CD8-positive, alpha-beta memory T cell (primary cell): ENCODE measurements around the gene TWIST2. TPM values are rescaled to one million over a fixed set of nuclear protein-coding genes. Genes with fewer than 3 reads are reported as not detected.

Source experiments
- CTCF ChIA-PET: fragments of 350-600 bp; sonication (Branson Sonifier 250); formaldehyde crosslinking; loops from one replicate; lab custom pipeline; 2021; ENCODE audit warnings: antibody characterized with exemption; lab: Charles Lee
- POLR2A ChIA-PET: fragments of 350-600 bp; sonication (Branson Sonifier 250); formaldehyde crosslinking; loops from one replicate; lab custom pipeline; 2021; ENCODE audit warnings: antibody characterized with exemption; lab: Charles Lee
- DNase-seq, 5 donors: peaks; one replicate each; pipeline versions ENCODE4 v3.0.0 to v3.0.0-alpha.2; 2020 to 2022; ENCODE audit warnings: mixed read lengths in 1 of 5
- H3K27ac ChIP-seq: one replicate; pipeline ENCODE4 v1.7.0; 2013; ENCODE audit warnings: low read depth, mild to moderate bottlenecking, low read length, moderate library complexity
- H3K27me3 ChIP-seq: 2 replicates; pipeline ENCODE4 v1.7.0; 2013; ENCODE audit warnings: low read length, mild to moderate bottlenecking; ENCODE audit not compliant: insufficient read depth, poor library complexity, severe bottlenecking
- H3K36me3 ChIP-seq: 2 replicates; pipeline ENCODE4 v1.7.0; 2013; ENCODE audit warnings: mild to moderate bottlenecking, low read length, moderate library complexity; ENCODE audit not compliant: insufficient read depth
- H3K4me1 ChIP-seq: 2 replicates; pipeline ENCODE4 v1.7.0; 2013; ENCODE audit warnings: mild to moderate bottlenecking, low read length, moderate library complexity; ENCODE audit not compliant: insufficient read depth
- H3K4me3 ChIP-seq: 2 replicates; pipeline ENCODE4 v1.7.0; 2013; ENCODE audit warnings: mild to moderate bottlenecking, low read length
- H3K9me3 ChIP-seq: 2 replicates; pipeline ENCODE4 v1.7.0; 2013; ENCODE audit warnings: mild to moderate bottlenecking, low read length
- H3K27ac Mint-ChIP-seq, 8 donors: one replicate each; pipeline ENCODE4 v1.8.0; 2020 to 2021; ENCODE audit warnings: mixed read lengths in 8 of 8, mild to moderate bottlenecking in 6 of 8, inconsistent platforms in 3 of 8, moderate library complexity in 3 of 8
- H3K27me3 Mint-ChIP-seq, 2 donors: one replicate each; pipeline ENCODE4 v1.8.0; 2020 to 2021; ENCODE audit warnings: mixed read lengths in 2 of 2, mild to moderate bottlenecking in 1 of 2, moderate library complexity in 1 of 2
- H3K36me3 Mint-ChIP-seq, 3 donors: one replicate each; pipeline ENCODE4 v1.8.0; 2020 to 2021; ENCODE audit warnings: mixed read lengths in 3 of 3, inconsistent platforms in 1 of 3, mild to moderate bottlenecking in 1 of 3
- H3K4me1 Mint-ChIP-seq, 3 donors: one replicate each; pipeline ENCODE4 v1.8.0; 2020 to 2021; ENCODE audit warnings: mixed read lengths in 3 of 3, inconsistent platforms in 1 of 3, mild to moderate bottlenecking in 1 of 3
- H3K4me3 Mint-ChIP-seq, 7 donors: one replicate each; pipeline ENCODE4 v1.8.0; 2020 to 2021; ENCODE audit warnings: mixed read lengths in 7 of 7, mild to moderate bottlenecking in 6 of 7, moderate library complexity in 4 of 7, inconsistent platforms in 2 of 7
- H3K9me3 Mint-ChIP-seq, 5 donors: one replicate each; pipeline ENCODE4 v1.8.0; 2020 to 2022; ENCODE audit warnings: mixed read lengths in 5 of 5, mild to moderate bottlenecking in 3 of 5, moderate library complexity in 2 of 5, inconsistent platforms in 1 of 5
- polyA plus RNA-seq: library from polyadenylated mRNA; unstranded; fragments of 300-500 nt; fragmentation: Illumina TruSeq; gene quantifications from one replicate; pipeline ENCODE4 v1.2.3, GENCODE V29; 2021
- total RNA-seq, 2 experiments: library from RNA; stranded (reverse); gene quantifications; one replicate each; pipeline ENCODE4 v1.2.3, GENCODE V29; 2021

The TWIST2 gene
- total and polyA plus RNA-seq, 3 experiments from 2014 or later, result not detected

DNA sequence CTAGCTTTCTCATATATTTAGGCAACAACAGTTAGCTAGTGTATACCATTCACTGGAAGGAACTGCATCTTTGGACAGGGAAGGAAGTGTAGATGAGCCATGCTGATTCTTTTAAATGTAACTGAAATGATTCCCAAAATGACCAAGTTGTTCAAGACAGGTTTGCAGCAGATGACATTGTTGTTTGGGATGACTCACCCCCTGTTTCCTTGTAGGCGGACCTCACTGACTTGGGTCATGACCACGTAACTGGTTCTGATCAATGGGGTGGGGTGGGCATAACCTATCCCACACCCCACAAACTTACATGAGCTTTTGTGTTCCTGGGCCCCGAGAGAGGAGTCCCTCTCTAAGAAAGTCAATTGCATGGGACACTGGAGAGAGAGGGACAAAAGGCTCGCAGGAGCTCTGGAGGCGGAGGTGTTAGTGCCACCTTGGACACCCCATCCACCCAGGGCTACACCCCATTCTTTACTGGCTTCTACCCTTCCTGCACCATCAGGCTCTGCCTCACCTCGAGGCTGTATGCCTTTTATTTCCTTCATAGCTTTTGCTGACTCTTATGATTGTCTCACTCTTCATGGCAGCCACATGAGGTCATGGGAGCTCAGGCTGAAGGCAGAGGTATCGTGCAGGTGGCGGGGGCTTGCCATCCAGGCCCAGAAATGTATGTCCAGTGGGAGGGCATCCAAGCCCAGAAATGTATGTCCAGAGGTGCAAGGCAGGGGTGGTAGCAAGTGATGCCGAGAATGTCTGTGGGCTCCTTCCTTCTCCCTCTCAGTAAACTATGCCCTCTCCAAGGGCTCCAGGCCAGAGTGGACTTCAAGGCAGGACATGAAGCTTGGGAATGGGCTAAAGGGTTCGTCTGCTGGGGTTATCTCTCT is 108.0 kb downstream of the TWIST2 start:
- Histone ChIP-seq H3K36me3 (no peaks in the 10 kb centered on the region), H3K9me3 (no peaks in the 10 kb centered on the region), H3K27me3 (no peaks in the 10 kb centered on the region), H3K27ac (no peak overlapping the region), H3K4me1 (no peaks in the 10 kb centered on the region), H3K4me3 (no peak overlapping the region)
- H3K9me3 Mint-ChIP-seq, result peaks cover 0 to 3% (median 0%) of the 10 kb centered on the region in 5 donors
- H3K4me1 Mint-ChIP-seq, result no peaks in the 10 kb centered on the region
- H3K27me3 Mint-ChIP-seq, result peaks cover 15 to 69% of the 10 kb centered on the region in 2 donors
- no peak for DNase-seq
- no peak overlapping the region for H3K4me3 Mint-ChIP-seq
- ChIA-PET POLR2A (no interaction called here), CTCF (no interaction called here)
- no peaks in the 10 kb centered on the region for H3K36me3 Mint-ChIP-seq
- no peak overlapping the region for H3K27ac Mint-ChIP-seq

DNA sequence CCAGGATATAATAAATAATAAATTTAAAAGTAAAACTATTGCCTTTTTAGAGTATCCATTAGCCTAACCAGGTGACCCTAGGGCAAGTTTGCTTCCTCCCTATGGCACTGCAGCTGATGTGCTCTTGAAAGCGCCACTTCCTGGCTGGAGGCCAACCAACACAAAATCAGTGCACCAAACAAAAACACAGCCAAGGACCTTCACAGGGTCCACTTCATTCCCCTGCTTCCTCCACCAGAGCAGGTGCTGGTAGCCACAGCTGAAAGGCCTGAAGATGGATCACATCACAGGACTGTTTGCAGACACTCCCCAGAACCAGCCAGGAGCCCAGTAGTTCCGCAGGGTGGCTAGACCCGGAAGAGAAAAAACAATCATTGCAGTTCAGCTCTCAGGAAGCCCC is 108.8 kb downstream of the TWIST2 start:
- CTCF ChIA-PET, result interaction anchor here (1.2 kb wide), 1 partner anchor 11 kb away, joined by 3 read pairs; no protein-coding TSS in a partner anchor
- Histone ChIP-seq H3K27ac (no peak overlapping the region), H3K4me1 (no peaks in the 10 kb centered on the region), H3K4me3 (no peak overlapping the region), H3K27me3 (no peaks in the 10 kb centered on the region), H3K36me3 (no peaks in the 10 kb centered on the region), H3K9me3 (no peaks in the 10 kb centered on the region)
- no peaks in the 10 kb centered on the region for H3K4me1 Mint-ChIP-seq
- POLR2A ChIA-PET, result no interaction called here
- H3K27me3 Mint-ChIP-seq, result peaks cover 14 to 74% of the 10 kb centered on the region in 2 donors
- H3K4me3 Mint-ChIP-seq, result no peak overlapping the region
- no peaks in the 10 kb centered on the region for H3K36me3 Mint-ChIP-seq
- peaks cover 0 to 3% (median 0%) of the 10 kb centered on the region in 5 donors for H3K9me3 Mint-ChIP-seq
- DNase-seq, result no peak
- no peak overlapping the region for H3K27ac Mint-ChIP-seq
